PFSK-1 (cell line): Measurements from ENCODE around the gene SRPX.

Source experiments
- FOXP2 ChIP-seq: optimal IDR thresholded peaks from 2 replicates; pipeline ENCODE3; 2011; ENCODE audit warnings: borderline replicate concordance, control low read depth, inconsistent platforms; ENCODE audit not compliant: insufficient read depth; ENCODE audit errors: extremely low read length, extremely low read depth
- POLR2AphosphoS5 ChIP-seq: IDR thresholded peaks from 2 replicates; pipeline ENCODE4 v1.6.1; 2012; ENCODE audit warnings: low read depth, mild to moderate bottlenecking, control low read depth, low read length, moderate library complexity
- SIN3A ChIP-seq: IDR thresholded peaks from 2 replicates; pipeline ENCODE4 v1.6.1; 2012; ENCODE audit warnings: mild to moderate bottlenecking, low read length, moderate library complexity, borderline replicate concordance; ENCODE audit not compliant: insufficient read depth
- TAF1 ChIP-seq: IDR thresholded peaks from 2 replicates; pipeline ENCODE4 v1.6.1; 2012; ENCODE audit warnings: low read length, control low read depth, borderline replicate concordance; ENCODE audit not compliant: insufficient read depth
- TF ChIP-seq, protein P1 (sequence below), 2 experiments: IDR thresholded peaks; 2 replicates each; pipeline versions ENCODE4 v1.6.1 to v1.8.0; 2011 to 2012; ENCODE audit warnings: low read depth in 2 of 2, low read length in 2 of 2, control low read depth in 1 of 2, inconsistent platforms in 1 of 2, mild to moderate bottlenecking in 1 of 2, moderate library complexity in 1 of 2; ENCODE audit not compliant: insufficient read depth in 1 of 2

SRPX gene

DNA sequence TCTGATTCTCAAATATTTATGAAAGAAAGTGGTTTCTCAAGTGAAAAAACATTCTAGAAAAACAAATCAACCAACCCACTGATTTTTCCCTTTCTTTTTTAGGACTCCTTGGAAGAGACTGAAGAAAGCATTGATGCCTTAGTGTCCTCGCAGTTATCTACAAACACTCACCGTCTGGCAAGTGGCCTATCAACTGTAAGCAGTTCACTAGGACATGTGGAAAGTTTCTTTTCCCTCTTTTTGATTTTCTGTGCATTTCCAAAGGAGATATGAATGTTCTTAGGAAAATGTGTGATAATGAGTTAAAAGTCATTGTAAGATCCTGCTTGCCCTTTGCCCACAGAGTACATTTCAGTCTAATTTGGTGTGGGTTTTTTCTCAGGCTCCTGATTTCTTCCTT, 118.4 kb downstream of the SRPX start:
- TF ChIP-seq, protein P1, sequence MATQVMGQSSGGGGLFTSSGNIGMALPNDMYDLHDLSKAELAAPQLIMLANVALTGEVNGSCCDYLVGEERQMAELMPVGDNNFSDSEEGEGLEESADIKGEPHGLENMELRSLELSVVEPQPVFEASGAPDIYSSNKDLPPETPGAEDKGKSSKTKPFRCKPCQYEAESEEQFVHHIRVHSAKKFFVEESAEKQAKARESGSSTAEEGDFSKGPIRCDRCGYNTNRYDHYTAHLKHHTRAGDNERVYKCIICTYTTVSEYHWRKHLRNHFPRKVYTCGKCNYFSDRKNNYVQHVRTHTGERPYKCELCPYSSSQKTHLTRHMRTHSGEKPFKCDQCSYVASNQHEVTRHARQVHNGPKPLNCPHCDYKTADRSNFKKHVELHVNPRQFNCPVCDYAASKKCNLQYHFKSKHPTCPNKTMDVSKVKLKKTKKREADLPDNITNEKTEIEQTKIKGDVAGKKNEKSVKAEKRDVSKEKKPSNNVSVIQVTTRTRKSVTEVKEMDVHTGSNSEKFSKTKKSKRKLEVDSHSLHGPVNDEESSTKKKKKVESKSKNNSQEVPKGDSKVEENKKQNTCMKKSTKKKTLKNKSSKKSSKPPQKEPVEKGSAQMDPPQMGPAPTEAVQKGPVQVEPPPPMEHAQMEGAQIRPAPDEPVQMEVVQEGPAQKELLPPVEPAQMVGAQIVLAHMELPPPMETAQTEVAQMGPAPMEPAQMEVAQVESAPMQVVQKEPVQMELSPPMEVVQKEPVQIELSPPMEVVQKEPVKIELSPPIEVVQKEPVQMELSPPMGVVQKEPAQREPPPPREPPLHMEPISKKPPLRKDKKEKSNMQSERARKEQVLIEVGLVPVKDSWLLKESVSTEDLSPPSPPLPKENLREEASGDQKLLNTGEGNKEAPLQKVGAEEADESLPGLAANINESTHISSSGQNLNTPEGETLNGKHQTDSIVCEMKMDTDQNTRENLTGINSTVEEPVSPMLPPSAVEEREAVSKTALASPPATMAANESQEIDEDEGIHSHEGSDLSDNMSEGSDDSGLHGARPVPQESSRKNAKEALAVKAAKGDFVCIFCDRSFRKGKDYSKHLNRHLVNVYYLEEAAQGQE (IDR thresholded peaks at IDR 0.05; ENCODE audit: insufficient read depth in 1 of 2, low read depth in 2 of 2, low read length in 2 of 2), result no peak
- no peak for TF ChIP-seq FOXP2
- TF ChIP-seq TAF1, result no peak
- no peak for TF ChIP-seq SIN3A
- TF ChIP-seq POLR2AphosphoS5, result no peak

DNA sequence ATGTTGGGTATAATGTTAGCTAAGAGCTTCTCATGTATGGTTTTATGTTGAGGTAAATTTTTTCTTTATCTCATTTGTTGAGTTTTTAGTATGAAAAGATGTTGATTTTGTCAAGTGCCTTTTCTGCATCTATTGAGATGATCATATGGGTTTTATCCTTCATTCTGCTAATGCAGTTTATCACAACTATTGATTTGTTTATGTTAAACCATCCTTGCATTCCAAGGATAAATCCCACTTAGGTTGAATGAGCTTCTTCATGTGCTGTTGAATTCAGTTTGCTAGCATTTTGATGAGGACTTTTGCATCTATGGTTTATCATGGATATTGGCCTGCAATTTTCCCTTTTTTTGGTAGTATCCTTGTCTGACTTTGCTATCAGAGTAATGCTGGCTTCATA, 121.0 kb downstream of the SRPX start:
- TF ChIP-seq SIN3A (no peak), FOXP2 (no peak), TAF1 (no peak), POLR2AphosphoS5 (no peak)
- TF ChIP-seq, protein P1 (IDR thresholded peaks at IDR 0.05; ENCODE audit: insufficient read depth in 1 of 2, low read depth in 2 of 2, low read length in 2 of 2), result no peak
